ENCODE measurements around the gene FBN3.
A peak's percentile ranks its signal among the peaks of the same experiment; 100 is the strongest.
"Not testable (repeated sequence)": the region's sequence is repeated elsewhere in the genome, so short reads cannot be mapped to it uniquely, and the experiment has no call there.

The FBN3 gene

GRCh38 chr19:8056533-8056932 lies 92.9 kb downstream of the FBN3 start:
- no peak for DNase-seq (ENCODE audit: low spot score)

- no peak for DNase-seq (ENCODE audit: low spot score)
These were observed 95.2 kb downstream of the FBN3 start for GRCh38 chr19:8054169-8054568.

GRCh38 chr19:8052464-8052859 lies 96.9 kb downstream of the FBN3 start, which contains the start of gene CCL25:
Gene CCL25 (plus strand): TSS chr19:8052760. CDS start chr19:8053050, 290 bp downstream.
- no peak for DNase-seq (ENCODE audit: low spot score)

GRCh38 chr19:8050274-8051096 lies 98.9 kb downstream of the FBN3 start:
- peak; percentile 68 for DNase-seq (ENCODE audit: low spot score)

GRCh38 chr19:8046569-8047165 lies 102.7 kb downstream of the FBN3 start:
- DNase-seq (ENCODE audit: low spot score), result no peak

GRCh38 chr19:8045872-8046568 lies 103.4 kb downstream of the FBN3 start:
- DNase-seq (ENCODE audit: low spot score), result no peak

- DNase-seq (ENCODE audit: low spot score), result no peak
These were observed 105.4 kb downstream of the FBN3 start for GRCh38 chr19:8044018-8044417.

- DNase-seq (ENCODE audit: low spot score), result no peak
These were observed 106.5 kb downstream of the FBN3 start for GRCh38 chr19:8042900-8043299.

- no peak for DNase-seq (ENCODE audit: low spot score)
These were observed 107.9 kb downstream of the FBN3 start for GRCh38 chr19:8041531-8041931.

- DNase-seq (ENCODE audit: low spot score), result no peak
These were observed 110.2 kb downstream of the FBN3 start for GRCh38 chr19:8039231-8039630.

GRCh38 chr19:8038815-8039214 lies 110.6 kb downstream of the FBN3 start:
- DNase-seq (ENCODE audit: low spot score), result no peak

- DNase-seq (ENCODE audit: low spot score), result no peak
These were observed 112.8 kb downstream of the FBN3 start for GRCh38 chr19:8036434-8037099.

GRCh38 chr19:8034178-8034525 lies 115.2 kb downstream of the FBN3 start:
- no peak for DNase-seq (ENCODE audit: low spot score)

GRCh38 chr19:8033287-8034177 lies 115.9 kb downstream of the FBN3 start:
- DNase-seq (ENCODE audit: low spot score), result not testable (repeated sequence)

GRCh38 chr19:8030960-8031359 lies 118.4 kb downstream of the FBN3 start:
- DNase-seq (ENCODE audit: low spot score), result peak; percentile 24

GRCh38 chr19:8028951-8029491 lies 120.4 kb downstream of the FBN3 start:
- DNase-seq (ENCODE audit: low spot score), result peak; percentile 59

- DNase-seq (ENCODE audit: low spot score), result no peak
These were observed 124.1 kb downstream of the FBN3 start for GRCh38 chr19:8025316-8025715.

- not testable (repeated sequence) for DNase-seq (ENCODE audit: low spot score)
These were observed 125.1 kb downstream of the FBN3 start for GRCh38 chr19:8024256-8024655.

- DNase-seq (ENCODE audit: low spot score), result no peak
These were observed 126.0 kb downstream of the FBN3 start for GRCh38 chr19:8023371-8023770.

- DNase-seq (ENCODE audit: low spot score), result no peak
These were observed 127.1 kb downstream of the FBN3 start for GRCh38 chr19:8022275-8022674.

GRCh38 chr19:8021374-8021773 lies 128.0 kb downstream of the FBN3 start:
- DNase-seq (ENCODE audit: low spot score), result no peak
